ENCODE data around the gene HSF2BP.
"Not testable (repeated sequence)": the region's sequence is repeated elsewhere in the genome, so short reads cannot be mapped to it uniquely, and the experiment has no call there.

HSF2BP gene

DNA sequence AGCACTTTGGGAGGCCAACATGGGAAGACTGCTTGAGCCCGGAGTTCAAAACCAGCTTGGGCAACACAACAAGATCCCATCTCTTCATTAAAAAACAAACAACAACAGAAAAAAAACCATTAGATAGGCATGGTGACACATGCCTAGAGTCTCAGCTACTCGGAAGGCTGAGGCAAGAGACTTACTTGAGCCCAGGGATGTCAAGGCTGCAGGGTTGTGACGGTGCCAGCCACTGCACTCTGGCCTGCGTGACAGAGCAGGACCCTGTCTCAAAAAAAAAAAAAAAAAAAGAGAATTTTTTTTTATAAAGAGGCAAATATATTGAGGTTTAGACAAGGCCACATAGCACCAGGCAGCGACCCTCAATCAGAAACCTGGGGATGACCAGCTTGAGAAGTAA, 62.7 kb downstream of the HSF2BP start:
- DNase-seq: no peak

DNA sequence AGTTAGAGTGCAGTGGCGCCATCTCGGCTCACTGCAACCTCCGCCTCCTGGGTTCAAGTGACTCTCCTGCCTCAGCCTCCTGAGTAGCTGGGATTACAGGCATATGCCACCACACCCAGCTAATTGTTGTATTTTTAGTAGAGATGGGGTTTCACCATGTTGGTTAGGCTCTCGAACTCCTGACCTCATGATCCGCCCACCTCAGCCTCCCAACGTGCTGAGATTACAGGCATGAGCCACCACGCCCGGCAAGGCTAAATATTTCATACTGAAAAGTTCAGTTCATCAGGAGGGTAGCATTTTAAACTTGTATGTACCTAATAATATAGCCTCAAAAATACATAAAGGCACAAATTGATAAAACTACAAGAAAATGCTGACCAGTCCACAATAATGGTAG, 63.5 kb downstream of the HSF2BP start:
- DNase-seq: not testable (repeated sequence)

GRCh38 chr21:43593078-43593477, 66.2 kb downstream of the HSF2BP start:
- DNase-seq: no peak

GRCh38 chr21:43591571-43591970, 67.7 kb downstream of the HSF2BP start:
- no peak for DNase-seq

- DNase-seq: no peak
Measured at GRCh38 chr21:43590194-43590593, 69.1 kb downstream of the HSF2BP start.

GRCh38 chr21:43588957-43589356, 70.3 kb downstream of the HSF2BP start:
- no peak for DNase-seq

- DNase-seq: peak; percentile 11
Measured at GRCh38 chr21:43585924-43586413, 73.3 kb downstream of the HSF2BP start.

DNA sequence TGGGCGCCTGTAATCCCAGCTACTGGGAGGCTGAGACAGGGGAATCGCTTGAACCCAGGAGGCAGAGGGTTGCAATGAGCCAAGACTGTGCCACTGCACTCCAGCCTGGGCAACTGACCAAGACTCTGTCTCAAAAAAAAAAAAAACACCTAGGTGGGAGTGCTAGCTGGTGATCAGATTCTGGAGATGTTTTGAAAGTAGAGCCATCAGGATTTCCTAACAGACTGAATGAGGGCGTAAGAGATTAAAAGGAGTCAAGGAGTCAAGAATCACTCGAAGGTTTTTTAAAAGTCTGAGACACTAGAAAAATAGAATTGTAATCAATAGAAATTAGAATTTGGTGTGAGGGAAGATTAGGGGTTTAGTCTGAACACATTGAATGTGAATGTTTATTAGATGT, 73.8 kb downstream of the HSF2BP start:
- DNase-seq: no peak

DNA sequence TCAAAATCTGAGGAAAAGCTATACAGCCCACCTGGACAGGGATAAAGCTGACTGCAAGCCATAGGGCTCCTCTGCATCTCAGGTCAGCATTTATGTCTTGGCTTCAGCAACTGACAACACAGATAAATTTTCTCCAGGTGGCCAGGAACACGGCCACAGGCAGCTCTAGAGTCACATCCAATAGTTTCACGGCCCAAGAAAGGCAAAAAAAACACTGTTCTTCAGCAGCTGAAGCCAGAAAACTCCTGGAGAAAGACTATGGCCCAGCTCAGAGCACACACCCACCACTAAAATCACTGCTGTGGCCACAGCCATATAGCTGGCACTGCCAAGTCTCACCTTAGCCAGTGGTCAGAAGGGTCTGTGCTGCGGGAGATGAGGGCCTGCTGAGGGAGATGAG, 77.8 kb downstream of the HSF2BP start:
- DNase-seq: no peak

GRCh38 chr21:43578677-43579303, 80.5 kb downstream of the HSF2BP start:
- DNase-seq: no peak

- no peak for DNase-seq
Measured at GRCh38 chr21:43575473-43575844, 83.8 kb downstream of the HSF2BP start.

DNA sequence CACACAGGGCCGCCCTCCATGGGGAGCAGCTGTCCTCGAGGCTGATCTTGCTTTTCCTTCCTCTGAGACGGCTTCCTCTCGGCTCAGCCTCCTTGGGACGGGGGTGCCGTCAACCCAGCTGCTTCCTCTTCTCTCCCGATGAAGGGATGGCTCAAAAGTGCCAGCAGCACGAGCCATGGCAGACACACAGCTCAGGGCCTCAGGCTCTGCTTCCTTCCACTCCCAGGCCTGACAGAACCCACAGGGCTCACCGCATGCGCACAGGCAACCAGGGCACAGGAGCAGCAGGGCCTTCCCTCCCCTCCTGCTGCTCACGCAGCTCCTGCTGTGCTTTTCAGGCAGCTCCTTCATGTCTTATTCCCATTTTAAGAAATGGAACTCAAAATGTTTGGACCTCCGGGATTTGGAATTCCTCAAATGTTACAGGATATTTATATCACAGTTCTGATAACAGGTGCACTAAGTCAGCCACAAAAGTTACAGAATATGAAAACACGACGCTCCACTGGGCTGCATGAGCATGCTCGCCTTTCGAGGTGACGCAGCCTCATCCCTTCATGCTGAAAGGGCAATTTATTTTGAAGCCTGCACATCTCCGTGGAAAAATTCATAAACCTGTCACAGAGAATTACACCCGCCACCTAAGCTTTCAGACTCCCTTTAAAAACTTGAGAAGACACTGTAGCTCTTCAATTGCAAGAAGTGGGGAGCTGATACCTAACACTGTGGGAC, 84.4 kb downstream of the HSF2BP start:
- DNase-seq: no peak

DNA sequence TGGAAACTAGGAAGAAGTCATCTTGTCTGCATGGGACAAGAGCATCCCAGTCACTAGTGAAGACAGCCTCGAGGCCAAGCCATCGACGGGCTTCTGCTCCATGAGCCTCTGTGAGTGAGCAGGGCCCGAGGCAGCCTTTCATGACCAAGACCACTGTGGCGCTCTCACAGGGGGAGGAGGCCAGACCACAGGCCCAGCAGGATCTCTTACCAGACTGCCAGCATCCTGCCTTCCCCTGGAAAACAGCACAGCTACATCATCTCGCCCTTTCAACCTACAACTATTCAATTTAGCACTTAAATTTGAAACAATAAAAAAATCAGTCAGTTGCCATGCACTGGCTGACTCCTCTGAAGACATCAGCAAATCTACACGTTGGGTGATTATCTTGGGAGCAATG, 85.4 kb downstream of the HSF2BP start:
- DNase-seq: no peak

DNA sequence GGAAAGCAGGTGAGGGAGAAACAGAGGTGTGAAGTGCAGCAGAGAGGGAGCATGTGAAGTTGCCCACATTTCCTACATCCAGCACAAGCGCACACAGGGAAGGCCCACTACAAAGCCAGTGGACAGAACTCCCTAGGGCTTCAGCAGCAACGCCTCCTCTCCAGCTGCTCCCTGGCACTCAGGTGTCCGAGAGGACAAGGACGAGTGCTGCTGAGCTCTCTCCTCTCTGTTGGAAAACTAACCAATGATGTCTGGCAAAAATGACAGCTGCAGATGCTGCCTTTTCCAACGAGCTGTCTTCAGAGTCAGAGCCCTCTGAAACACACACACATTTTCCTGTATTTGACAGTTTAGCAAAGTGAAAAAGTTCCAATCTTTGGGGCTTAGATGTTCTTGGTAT, 86.8 kb downstream of the HSF2BP start:
- no peak for DNase-seq

GRCh38 chr21:43571976-43572375, 87.3 kb downstream of the HSF2BP start:
- no peak for DNase-seq

- not testable (repeated sequence) for DNase-seq
Measured at GRCh38 chr21:43570195-43570594, 89.1 kb downstream of the HSF2BP start.

GRCh38 chr21:43562451-43562850, 96.8 kb downstream of the HSF2BP start:
- not testable (repeated sequence) for DNase-seq

DNA sequence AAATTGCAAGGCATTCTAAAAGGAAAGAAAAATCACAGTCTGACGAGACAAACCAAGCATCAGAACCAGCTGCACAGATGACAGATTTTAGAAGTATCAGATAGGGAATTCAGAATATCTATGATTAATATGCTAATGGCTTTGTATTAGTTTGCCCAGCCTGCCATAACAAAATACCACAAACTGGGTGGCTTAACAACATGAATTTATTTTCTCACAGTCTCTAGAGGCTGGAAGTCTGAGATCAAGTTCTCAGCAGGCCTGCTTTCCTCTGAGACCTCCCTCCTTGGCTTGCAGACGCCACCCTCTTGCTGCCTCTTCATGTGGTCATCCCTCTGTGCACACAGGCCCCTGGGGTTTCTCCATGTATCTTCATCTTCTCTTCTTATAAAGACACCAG, 118.7 kb downstream of the HSF2BP start:
- DNase-seq: not testable (repeated sequence)

- not testable (repeated sequence) for DNase-seq
Measured at GRCh38 chr21:43522495-43523131, 136.7 kb downstream of the HSF2BP start.

DNA sequence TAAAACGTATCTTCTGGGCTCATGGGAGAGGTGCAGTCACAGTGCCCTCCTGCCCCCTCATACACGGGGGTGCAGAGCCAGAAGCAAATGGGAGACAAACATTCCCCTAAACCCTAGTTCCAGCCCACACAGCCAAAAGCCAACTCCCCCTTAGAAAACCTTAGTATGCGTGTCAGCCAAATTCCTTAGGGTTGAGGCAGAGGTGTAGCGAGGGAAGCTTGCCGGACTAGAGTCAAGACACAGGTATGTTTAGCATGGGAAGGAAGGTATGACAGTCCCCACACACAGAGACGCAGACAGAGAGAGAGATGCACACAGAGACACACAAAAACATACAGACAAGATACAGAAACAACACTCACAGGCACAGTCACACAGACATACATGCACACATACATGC, 141.6 kb downstream of the HSF2BP start:
- DNase-seq: not testable (repeated sequence)

DNA sequence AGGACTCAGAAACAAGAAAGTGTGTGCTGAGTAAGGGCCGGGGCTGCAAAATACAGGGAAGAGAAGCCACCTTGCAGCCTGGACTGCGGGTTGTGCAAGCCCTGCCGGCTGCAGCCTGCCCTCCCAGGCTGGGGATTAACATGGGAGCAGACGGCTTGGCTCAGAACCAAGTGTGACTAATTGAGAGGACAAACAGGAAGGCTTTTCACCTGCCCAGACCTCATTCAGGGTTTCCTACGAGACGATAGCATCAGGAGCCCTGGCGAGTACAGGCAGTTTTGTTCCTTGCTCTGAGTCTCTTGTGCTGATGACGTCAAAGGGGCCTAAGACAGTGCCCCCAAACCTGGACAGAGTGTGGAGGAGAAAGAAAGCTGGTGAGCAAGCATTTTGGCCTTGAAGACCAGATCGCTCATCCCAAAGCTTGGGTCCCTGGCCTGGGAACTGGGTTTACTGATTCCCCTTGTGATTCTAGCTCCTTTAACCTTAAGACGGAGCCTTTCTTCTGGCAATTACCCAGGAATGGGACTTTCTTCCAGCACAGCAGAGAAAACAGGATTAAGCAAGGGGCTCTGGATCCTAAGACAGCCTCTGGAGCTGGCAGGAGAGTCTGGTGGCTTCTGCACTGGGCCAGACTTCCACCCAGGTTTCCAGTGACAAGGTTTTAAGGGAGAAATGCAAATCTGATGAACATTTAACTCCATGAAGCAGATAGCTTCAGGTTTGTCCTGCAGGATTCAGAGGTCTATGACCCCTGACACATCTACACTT, 142.2 kb downstream of the HSF2BP start:
- DNase-seq: not testable (repeated sequence)

GRCh38 chr21:43516295-43516847, 142.9 kb downstream of the HSF2BP start:
- not testable (repeated sequence) for DNase-seq

- DNase-seq: not testable (repeated sequence)
Measured at GRCh38 chr21:43514834-43515233, 144.5 kb downstream of the HSF2BP start.
